ENCODE data around the gene HENMT1. TPM values are rescaled to one million over a fixed set of nuclear protein-coding genes. Genes with fewer than 3 reads are reported as not detected.
"Not testable (repeated sequence)": the region's sequence is repeated elsewhere in the genome, so short reads cannot be mapped to it uniquely, and the experiment has no call there.

Gene HENMT1
- polyA plus RNA-seq, 1 of the 3 experiments (the other 2 are of a cell fraction): 0.03 TPM

- Histone ChIP-seq H2AFZ (ENCODE audit: low read depth) (no peak overlapping the region), H3K79me2 (ENCODE audit: insufficient read depth) (no peaks in the 10 kb centered on the region), H3K4me3 (ENCODE audit: low read depth in 2 of 2, low read length in 1 of 2) (no peak overlapping the region), H3K9me3 (no peaks in the 10 kb centered on the region), H3K9me2 (no peaks in the 10 kb centered on the region), H3K4me2 (no peak overlapping the region), H3K27ac (ENCODE audit: low read depth in 2 of 2, low read length in 1 of 2) (no peak overlapping the region), H3K4me1 (ENCODE audit: control insufficient read depth in 1 of 2, insufficient read depth in 2 of 2, low read depth in 1 of 2, low read length in 1 of 2) (no peaks in the 10 kb centered on the region; a peak in 1 of 4 replicates), H3F3A (replicated peaks; ENCODE audit: insufficient read depth) (peaks cover 8% of the 10 kb centered on the region), H3K9ac (no peak overlapping the region), H4K20me1 (ENCODE audit: insufficient read depth) (no peaks in the 10 kb centered on the region), H3K27me3 (ENCODE audit: insufficient read depth) (no peaks in the 10 kb centered on the region), H3K36me3 (replicated peaks in 1 of 2; ENCODE audit: control insufficient read depth in 1 of 2, insufficient read depth in 2 of 2, low read length in 1 of 2) (no peaks in the 10 kb centered on the region)
- WGBS (ENCODE audit: low lambda C conversion rate): 94% methylated on average over 1 of the region's 1 CpG
- ChIA-PET CTCF (no interaction called here), POLR2A (no interaction called here)
- no peak for DNase-seq
- TF ChIP-seq RXRA (IDR thresholded peaks at IDR 0.05; ENCODE audit: borderline replicate concordance, low read depth) (no peak), YY1 (IDR thresholded peaks at IDR 0.05; ENCODE audit: low read depth) (no peak), TAF1 (IDR thresholded peaks at IDR 0.05; ENCODE audit: borderline replicate concordance, low read depth, low read length) (no peak), RAD21 (IDR thresholded peaks at IDR 0.05; ENCODE audit: low read length) (no peak), POLR2AphosphoS5 (IDR thresholded peaks at IDR 0.05; ENCODE audit: low read depth, low read length) (no peak), SIN3A (IDR thresholded peaks at IDR 0.05; ENCODE audit: borderline replicate concordance, low read depth, low read length) (no peak), FOSL2 (IDR thresholded peaks at IDR 0.05; ENCODE audit: borderline replicate concordance, low read depth) (no peak), ELF1 (IDR thresholded peaks at IDR 0.05) (no peak), CHD2 (IDR thresholded peaks at IDR 0.05; ENCODE audit: low read length, partially characterized antibody) (no peak), NFIC (IDR thresholded peaks at IDR 0.05; ENCODE audit: borderline replicate concordance) (no peak), ZBTB33 (IDR thresholded peaks at IDR 0.05; ENCODE audit: borderline replicate concordance, low read depth) (no peak), MXI1 (IDR thresholded peaks at IDR 0.05; ENCODE audit: low read depth, low read length) (no peak), FOXJ3 (CRISPR knock-in tag; IDR thresholded peaks at IDR 0.05) (no peak), GABPA (IDR thresholded peaks at IDR 0.05; ENCODE audit: low read depth) (no peak), PBX3 (IDR thresholded peaks at IDR 0.05) (no peak), IRF3 (IDR thresholded peaks at IDR 0.05; ENCODE audit: low read depth, low read length) (no peak), EZH2phosphoT487 (IDR thresholded peaks at IDR 0.05; ENCODE audit: borderline replicate concordance, low read depth) (no peak), RCOR1 (IDR thresholded peaks at IDR 0.05; ENCODE audit: low read length) (no peak), CTCF (IDR thresholded peaks at IDR 0.05) (no peak)
Measured at GRCh38 chr1:108685529-108685928, 24.6 kb upstream of the HENMT1 start.

- 62% methylated on average over 4 of the region's 4 CpGs for WGBS (ENCODE audit: low lambda C conversion rate)
- POLR2A ChIA-PET; H3K4me3 ChIP-seq (ENCODE audit: low read depth in 2 of 2, low read length in 1 of 2); H3K27ac ChIP-seq (ENCODE audit: low read depth in 2 of 2, low read length in 1 of 2); H3F3A ChIP-seq (replicated peaks; ENCODE audit: insufficient read depth); H4K20me1 ChIP-seq (ENCODE audit: insufficient read depth); H3K9ac ChIP-seq; H3K79me2 ChIP-seq (ENCODE audit: insufficient read depth); H3K4me1 ChIP-seq (ENCODE audit: control insufficient read depth in 1 of 2, insufficient read depth in 2 of 2, low read depth in 1 of 2, low read length in 1 of 2); H3K9me3 ChIP-seq; H3K36me3 ChIP-seq (replicated peaks in 1 of 2; ENCODE audit: control insufficient read depth in 1 of 2, insufficient read depth in 2 of 2, low read length in 1 of 2); DNase-seq; H3K4me2 ChIP-seq; H2AFZ ChIP-seq (ENCODE audit: low read depth); H3K27me3 ChIP-seq (ENCODE audit: insufficient read depth); CTCF ChIA-PET; H3K9me2 ChIP-seq: not testable (repeated sequence)
Measured at GRCh38 chr1:108681701-108682100, 20.8 kb upstream of the HENMT1 start.
